HG02610 (cell line): Measurements from ENCODE around the gene ACTR3C.

Source experiments
- ATAC-seq: cut with Tn5 transposase; IDR thresholded peaks from one replicate; pipeline ENCODE4 v1.9.1; 2021; ENCODE audit warnings: mild to moderate bottlenecking, moderate library complexity; ENCODE audit not compliant: unreplicated experiment

Gene ACTR3C

DNA sequence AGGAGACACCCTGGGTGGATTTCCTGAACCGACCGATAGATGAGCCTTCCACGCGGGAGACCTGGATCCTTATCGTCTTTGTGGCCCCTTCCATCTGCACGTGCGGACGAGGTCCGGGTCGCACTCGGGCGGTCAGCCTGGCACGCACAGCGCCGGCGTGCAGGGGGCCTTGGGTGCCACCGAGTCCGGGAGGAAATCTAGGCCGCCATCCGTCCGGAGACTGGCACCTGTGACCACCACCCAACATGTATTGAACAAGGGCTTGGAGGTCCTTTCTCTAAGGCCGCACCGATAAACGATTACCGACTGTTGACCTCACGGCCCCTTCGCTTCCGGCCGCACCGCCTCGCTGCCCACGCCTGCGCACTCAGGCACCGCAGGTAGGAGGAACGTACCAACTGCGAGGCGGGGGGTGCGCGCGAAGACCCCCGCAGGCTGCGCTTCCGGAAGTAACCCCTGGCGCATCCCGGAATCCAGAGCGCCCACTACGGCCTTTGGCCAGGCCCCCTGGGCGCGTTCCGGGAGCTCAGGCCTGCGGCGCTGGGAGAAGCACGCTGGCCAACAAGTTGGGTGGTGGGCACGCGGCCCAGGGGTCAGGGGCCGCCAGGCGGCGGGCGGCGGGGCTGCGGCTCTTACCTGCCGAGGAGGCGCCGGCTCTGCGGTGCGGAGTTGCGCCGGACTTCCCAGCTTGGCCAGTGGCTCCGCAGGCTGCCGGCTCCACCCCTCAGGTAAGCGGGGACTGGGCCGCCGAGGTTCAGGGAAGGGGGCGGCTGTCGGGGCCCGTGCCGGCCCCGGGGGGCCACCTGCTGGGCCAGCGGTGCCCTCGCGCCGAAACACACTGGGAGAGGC is at the start of gene ACTR3C, which contains the start of gene LRRC61:
ACTR3C (minus strand) TSS at position 713 of the 849 bp plus-strand sequence. CDS start 28,249 bp downstream, outside the sequence.
LRRC61 (plus strand) TSS at position 523 of the 849 bp plus-strand sequence. CDS start 13,507 bp downstream, outside the sequence.
- ATAC-seq, result peak; percentile 52

DNA sequence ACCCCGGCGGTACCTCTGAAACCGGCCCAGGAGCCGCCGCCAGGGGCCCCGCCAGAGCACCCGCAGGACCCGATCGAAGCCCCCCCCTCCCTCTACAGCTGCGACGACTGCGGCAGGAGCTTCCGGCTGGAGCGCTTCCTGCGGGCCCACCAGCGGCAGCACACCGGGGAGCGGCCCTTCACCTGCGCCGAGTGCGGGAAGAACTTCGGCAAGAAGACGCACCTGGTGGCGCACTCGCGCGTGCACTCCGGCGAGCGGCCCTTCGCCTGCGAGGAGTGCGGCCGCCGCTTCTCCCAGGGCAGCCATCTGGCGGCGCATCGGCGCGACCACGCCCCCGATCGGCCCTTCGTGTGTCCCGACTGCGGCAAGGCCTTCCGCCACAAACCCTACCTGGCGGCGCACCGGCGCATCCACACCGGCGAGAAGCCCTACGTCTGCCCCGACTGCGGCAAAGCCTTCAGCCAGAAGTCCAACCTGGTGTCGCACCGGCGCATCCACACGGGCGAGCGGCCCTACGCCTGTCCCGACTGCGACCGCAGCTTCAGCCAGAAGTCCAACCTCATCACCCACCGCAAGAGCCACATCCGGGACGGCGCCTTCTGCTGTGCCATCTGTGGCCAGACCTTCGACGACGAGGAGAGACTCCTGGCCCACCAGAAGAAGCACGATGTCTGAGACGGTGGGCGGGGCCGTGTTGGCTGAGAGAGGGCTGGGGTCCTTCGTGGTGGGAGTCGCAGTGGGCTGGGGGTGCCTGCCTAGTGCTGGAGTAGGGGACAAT is 49.1 kb upstream of the ACTR3C start:
- ATAC-seq, result no peak

DNA sequence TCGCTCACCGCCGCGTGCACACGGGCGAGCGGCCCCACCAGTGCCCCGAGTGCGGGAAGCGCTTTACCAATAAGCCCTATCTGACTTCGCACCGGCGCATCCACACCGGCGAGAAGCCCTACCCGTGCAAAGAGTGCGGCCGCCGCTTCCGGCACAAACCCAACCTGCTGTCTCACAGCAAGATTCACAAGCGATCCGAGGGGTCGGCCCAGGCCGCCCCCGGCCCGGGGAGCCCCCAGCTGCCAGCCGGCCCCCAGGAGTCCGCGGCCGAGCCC is 48.6 kb upstream of the ACTR3C start:
- ATAC-seq, result no peak

DNA sequence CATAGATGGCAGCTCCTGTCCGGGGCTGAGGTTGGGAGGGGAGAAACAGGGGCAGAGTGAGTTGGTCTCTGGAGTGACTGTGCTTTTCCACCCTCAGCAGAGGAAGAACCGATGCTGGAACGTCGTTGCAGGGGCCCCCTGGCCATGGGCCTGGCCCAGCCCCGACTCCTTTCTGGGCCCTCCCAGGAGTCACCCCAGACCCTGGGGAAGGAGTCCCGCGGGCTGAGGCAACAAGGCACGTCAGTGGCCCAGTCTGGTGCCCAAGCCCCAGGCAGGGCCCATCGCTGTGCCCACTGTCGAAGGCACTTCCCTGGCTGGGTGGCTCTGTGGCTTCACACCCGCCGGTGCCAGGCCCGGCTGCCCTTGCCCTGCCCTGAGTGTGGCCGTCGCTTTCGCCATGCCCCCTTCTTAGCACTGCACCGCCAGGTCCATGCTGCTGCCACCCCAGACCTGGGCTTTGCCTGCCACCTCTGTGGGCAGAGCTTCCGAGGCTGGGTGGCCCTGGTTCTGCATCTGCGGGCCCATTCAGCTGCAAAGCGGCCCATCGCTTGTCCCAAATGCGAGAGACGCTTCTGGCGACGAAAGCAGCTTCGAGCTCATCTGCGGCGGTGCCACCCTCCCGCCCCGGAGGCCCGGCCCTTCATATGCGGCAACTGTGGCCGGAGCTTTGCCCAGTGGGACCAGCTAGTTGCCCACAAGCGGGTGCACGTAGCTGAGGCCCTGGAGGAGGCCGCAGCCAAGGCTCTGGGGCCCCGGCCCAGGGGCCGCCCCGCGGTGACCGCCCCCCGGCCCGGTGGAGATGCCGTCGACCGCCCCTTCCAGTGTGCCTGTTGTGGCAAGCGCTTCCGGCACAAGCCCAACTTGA is 48.0 kb upstream of the ACTR3C start:
- no peak for ATAC-seq

DNA sequence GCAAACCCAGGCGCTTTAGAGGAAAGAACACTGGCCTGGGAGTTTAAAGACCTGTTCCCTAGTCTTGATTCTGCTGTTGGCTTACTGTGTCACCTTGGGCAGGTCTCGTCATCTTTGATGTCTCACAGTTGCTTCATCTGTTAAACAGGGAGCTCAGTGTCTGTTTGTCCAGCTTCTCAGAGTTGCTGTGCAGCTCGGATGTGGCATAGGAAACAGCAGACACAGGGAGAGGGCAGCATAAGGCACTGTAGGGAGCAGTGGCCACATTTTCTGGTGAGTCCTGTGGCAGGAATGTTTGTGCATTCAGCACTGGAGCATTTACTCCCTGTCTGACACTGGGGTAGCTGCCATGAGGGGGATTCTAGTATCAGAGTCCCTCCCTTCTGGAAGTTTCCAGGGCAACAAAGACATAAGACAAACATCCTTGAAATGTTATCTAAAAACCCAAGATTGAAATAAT is 47.3 kb upstream of the ACTR3C start:
- ATAC-seq, result no peak

DNA sequence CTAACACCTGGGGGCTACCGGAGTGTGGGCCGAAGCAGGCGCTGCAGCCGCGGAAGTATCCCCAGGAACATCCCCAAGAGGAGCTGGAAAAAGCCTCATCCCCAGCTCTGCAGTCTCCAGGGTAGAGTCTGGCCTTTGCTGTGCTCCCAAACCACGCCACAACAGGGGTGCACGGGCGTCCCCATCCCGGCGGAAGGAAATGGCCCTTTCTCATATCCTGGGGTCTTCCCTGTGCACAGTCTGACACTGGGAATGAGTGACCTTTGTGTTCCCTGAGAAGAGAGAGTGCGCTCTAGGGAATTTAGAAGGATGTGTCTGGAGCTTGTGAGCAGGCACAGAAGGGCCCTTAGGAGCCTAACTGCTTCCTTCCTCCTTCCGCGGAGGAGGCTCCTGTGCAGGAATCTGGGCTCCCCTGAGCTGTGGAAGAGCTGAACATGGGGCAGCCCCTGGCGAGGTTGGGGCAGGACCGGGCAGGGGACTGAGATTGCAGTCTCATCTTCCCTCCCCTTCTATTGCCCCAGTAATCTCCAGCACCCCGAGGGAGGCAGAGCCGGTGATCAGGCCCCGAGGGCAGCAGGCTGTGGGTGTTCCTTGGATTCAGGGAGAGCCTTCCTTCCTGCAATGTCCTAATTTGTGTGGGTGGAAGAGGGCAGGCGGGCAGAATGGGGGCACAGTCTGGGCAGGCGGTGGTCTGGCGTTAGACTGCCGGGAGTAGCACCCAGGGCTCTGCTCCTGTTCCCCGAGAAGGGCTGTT is 46.6 kb upstream of the ACTR3C start:
- no peak for ATAC-seq

DNA sequence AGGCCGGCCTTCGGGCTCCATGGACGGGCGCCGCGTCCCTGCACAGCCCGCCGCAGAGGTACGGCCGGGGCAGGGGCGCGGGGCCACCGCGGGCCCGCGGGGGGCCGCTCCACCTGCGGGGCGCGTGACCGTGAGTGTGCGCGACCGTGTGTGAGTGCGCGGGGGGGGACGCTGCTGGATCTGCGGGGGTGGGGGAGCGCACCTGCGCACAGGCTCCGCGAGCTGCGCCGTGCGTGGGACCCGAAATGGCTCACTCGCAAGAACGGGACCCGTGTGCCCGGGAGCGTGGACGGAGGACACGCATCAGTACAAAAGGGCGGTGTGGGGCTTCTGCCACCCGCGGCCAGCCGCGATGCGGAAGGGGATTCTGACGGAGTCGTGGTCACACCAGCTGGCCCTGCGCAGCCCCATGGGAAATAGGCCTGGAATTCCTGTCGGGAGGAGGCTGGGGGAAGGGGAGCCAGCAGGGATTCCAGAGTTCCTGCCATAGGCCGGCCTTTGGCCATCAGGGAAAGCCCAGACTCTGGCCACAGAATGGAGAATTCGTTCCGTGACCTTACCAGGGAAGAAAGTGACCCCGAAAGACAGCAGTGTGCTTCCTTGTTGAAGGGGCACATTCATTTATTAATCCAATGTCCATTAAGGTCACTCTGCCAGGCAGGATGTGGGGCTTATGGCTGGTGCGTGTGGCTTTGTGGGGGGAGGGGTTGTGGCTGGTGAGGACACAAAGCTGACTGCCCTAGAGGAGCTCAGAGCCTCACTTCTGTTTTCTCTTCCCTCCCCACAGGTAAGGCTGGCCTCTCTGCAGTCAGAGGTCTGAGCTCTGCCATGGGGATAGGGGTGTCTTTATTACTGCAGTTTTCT is 45.8 kb upstream of the ACTR3C start:
- peak; percentile 33 for ATAC-seq

DNA sequence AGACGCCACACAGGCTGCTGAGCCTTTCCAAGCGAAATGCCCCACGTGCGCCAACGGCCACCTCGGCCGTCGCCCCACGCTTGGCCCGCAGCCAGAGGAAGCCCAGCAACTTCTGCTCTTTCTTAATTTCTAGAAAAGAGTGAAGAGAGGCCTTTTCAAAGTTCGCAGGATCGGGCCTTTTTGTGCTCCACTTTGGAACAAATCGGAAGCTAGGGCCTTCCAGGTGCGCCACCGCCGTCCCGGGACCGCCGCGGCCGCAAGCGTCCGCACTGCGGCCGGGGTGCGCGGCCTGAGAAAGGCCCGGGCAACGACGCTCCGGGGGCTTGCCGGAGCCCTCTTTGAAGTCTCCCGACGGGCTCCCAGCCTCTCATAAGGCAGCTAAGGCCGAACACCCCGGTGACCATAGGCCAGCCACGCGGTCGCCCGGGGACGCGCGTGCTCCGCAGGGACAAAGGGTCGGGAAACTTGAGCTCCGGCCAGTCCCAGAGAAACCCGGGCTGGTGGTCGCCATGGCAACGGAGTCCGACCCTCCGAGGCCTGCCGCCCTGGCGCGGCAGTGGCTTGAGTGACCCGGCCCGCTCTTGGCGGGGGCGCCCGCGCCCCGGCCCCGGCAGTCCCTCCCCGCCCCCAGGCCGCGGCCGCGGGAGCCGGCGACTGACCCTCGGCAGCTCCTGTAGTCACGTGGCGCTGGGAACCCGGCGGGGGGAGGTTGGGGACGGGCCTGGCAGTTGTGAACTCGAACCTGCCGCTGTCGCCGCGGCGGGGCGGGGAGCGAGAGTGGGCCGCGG is 44.9 kb upstream of the ACTR3C start, which contains the start of gene REPIN1:
REPIN1 (plus strand) TSS at position 727 of the 788 bp plus-strand sequence. CDS start 890 bp downstream, outside the sequence.
- ATAC-seq, result peak; percentile 47

DNA sequence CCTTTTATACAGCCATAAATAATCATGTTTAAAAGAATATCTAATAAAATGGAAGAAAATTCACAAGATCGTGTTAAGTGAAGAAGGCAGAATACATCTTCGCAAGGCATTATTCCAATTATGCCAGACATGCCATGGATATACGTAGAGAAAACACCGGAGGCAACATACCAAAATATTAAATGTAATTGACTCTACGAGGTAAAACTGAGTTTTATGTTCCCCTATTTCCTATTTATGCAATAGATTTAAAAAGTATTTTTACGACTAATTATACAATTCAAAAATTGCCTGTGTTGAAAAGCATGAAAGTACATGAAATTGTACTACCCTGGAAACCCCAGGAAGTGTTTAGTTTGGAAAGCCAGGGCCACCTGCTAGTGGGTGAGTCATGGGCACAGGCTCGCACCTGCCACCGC is 44.3 kb upstream of the ACTR3C start:
- no peak for ATAC-seq

DNA sequence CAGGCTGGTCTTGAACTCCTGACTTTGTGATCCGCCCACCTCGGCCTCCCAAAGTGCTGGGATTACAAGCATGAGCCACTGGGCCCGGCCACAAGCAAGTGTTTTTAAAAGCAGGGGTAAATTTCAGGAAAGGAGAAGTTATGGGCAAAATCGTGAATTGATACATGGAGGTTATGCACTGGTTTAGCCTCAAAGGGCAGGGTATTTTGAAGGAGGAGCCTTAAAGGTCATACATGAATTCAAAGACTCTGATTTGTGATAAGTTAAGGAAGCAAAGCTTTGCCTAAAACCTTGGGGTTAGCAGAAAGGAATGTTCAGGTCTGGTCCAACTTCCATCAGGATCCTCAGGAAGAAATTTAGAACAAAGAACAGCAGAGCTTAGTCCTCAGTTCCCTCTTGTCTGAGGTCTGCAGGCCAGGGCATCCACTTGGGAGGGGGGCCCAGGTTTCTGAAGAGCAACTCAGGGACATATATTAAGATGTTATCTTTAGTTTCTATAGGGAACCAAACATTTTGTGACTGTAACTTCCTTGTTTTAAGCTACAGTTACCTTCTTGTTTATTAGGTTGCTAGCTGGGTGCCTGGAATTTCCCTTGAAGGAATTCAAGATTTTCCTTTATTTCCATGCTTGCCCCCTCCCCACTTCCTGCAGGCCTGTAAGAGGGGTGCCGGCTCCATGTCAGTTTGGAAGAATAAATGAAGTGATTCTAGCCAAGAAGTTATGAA is 42.5 kb upstream of the ACTR3C start:
- ATAC-seq, result no peak

DNA sequence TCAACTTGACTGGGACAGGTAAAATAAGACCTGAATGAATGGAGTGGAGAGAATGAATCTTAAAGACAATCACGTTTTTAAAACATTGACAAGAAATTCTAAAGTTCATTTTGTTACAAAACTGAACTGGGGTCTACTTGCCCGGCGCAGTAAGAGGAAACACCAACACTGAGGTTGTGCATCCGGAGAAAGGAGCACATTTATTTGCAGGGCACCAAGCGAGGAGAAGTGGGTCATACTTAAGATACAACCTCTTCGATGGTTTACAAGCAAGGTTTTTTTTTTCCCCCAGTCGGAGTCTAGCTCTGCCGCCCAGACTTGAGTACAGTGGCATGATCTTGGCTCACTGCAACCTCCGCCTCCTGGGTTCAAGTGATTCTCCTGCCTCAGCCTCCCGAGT is 41.8 kb upstream of the ACTR3C start:
- no peak for ATAC-seq

DNA sequence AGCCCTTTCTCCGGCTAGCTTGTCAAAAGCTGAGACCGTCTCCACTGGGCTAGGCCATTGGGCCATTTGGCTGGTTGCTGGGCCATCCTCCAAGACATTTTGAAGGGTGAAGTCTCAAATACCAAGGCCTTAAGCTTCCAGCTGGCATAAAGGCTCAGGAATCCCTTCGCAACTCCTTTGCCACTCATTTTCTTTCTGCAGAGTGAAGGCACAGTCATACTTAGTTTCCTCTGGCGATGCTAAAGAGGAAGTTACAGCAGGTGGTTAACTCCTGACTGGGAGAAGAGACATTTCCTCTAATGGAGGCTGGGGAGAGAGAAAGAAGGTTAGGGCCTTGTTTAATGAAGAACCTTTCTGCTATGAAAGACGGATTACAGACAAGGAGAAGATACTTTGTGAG is 40.5 kb upstream of the ACTR3C start:
- ATAC-seq, result no peak

DNA sequence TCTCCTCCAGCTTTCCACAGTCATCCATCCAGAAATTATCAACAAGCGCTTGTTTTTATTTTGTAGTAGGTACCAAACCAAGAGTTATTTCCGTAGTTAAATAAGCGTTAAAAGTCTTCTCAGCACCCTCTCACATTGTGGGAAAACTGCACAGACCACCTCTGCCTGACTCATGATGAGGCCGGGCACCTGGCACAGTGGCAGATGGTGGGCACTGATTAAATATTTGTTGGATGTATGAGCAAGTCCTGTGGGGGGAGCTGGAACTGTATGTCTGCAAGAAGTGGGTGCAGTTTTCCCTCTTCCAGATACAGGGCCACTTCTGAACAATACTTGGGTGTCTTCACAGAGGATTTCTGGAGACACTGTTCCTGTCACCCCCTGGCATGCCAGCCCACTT is 40.0 kb upstream of the ACTR3C start:
- no peak for ATAC-seq

DNA sequence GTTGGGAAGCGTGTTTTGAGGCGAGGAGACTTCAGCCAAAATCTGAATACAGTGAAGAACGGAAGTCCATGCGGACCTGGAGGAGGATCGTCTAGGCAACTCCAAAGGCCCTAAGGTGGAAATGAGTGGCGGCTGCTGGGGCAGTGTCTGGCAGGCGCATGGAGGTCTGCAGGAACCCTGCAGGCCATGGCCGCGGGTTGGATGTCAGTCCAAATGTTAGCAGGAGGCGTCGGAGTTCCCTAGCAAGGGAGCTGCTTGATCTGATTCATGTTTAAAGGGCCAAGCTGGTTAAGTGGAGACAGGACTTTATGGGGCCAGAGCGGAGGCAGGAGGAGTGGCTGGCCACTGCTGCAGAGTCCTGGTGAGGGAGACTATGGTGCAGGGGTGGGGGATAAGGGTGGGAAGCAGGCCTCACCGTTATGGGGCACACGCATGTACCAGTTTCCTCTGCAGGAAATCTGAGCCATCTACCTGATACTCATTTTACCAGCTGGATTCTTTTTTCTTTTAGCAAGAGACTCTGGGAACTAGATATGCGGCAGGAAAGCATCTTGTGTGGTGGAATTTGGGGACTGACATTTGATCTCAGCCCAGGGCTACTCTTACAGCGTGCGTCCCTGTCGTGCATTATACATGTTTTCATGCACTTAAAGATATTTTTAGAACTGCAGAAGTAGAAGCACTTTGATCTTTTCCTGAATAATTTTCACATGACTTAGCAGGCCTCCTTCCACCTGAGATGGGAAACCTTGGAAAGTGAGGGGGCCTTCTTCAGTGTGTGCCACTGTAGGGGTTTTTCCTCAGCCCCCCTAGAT is 38.7 kb upstream of the ACTR3C start:
- ATAC-seq, result no peak

DNA sequence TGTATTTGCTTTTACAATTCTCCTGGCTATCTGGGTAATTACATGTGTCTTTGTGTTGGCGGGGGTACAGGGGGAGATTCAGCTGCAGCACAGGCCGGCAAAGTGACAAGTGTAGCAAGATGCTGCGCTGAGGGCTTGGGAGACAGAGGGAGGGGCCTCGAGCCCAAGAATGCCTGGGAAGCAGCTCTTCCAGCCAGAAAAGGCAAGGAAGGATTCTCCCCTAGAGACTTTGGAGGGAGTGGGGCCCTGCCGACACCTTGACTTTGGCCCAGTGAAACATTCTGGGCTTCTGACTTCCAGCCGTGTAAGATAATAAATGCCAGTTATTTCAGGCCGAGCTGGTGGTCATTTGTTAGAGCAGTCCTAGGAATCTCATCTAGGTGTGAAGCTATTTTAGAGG is 38.1 kb upstream of the ACTR3C start:
- no peak for ATAC-seq

DNA sequence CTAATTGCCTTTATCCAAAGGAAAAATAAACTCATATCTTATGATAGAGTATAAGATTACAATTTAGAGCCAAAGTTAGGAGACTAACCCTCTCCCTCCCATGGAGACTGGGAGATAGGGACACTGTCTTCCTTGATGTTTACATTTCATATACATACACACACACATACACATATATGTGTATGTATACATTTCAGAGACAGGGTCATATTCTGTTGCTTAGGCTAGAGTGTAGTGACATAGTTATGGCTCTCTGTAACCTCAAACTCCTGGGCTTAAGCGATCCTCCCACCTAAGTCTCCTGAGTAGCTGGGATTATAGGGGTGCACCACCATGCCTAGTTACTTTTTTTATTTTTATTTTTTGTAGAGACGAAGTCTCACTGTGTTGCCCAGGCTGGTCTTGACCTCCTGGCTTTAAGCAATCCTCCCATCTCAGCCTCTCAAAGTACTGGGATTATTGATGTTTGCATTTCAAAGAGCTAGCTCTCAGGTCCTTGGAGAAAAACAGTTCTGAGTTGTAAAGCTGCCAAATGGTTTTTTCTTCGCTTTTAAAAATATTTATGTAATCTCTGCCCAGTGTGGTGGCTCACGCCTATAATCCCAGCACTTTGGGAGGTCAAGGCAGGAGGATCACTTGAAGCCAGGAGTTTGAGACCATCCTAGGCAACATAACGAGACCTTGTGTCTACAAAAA is 37.2 kb upstream of the ACTR3C start:
- ATAC-seq, result no peak
